ENCODE data around the gene USF3.

Gene USF3

DNA sequence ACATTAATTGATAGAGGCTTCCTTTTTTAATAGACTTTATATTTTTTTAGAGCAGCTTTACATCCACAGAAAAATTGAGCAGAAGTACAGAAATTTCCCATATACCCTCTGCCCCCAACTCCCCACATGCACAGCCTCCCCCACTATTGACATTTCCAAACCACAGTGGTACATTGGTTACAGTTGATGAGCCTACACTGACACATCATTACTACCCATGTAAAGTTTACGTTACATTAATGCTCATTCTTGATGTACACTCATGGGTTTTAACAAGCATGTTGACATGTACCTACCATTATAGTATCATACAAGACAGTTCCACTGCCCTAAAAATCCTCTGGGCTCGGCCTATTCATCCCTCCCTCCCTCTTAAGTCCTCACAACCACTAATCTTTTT, 78.7 kb downstream of the USF3 start:
- Mint-ChIP-seq H3K9me3 (no peaks in the 10 kb centered on the region), H3K4me1 (no peaks in the 10 kb centered on the region), H3K27ac (no peak overlapping the region), H3K36me3 (peaks cover 16% of the 10 kb centered on the region), H3K4me3 (no peak overlapping the region), H3K27me3 (no peaks in the 10 kb centered on the region)

DNA sequence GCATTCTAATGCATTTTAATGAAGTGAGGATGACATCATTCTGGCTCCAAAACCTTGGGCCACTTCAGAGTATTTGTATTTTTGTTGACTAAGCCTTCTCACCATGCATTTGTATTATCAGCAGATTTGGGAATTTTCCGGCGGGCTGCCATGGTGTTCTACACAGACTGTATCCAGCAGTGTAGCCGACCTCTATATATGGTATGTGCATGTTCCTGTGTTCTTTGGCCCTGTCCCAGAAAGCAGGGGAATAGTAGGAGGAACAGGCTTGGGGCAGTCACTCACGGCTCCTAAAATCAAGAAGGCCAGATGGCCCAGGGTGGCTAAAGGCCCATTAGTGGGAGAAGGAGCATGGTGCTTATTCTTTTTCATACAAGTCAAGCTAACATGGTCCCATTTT, 80.5 kb downstream of the USF3 start:
- no peak overlapping the region for H3K27ac Mint-ChIP-seq
- H3K4me1 Mint-ChIP-seq = no peaks in the 10 kb centered on the region
- H3K27me3 Mint-ChIP-seq = no peaks in the 10 kb centered on the region
- H3K9me3 Mint-ChIP-seq = no peaks in the 10 kb centered on the region
- peaks cover 17% of the 10 kb centered on the region for H3K36me3 Mint-ChIP-seq
- no peak overlapping the region for H3K4me3 Mint-ChIP-seq

DNA sequence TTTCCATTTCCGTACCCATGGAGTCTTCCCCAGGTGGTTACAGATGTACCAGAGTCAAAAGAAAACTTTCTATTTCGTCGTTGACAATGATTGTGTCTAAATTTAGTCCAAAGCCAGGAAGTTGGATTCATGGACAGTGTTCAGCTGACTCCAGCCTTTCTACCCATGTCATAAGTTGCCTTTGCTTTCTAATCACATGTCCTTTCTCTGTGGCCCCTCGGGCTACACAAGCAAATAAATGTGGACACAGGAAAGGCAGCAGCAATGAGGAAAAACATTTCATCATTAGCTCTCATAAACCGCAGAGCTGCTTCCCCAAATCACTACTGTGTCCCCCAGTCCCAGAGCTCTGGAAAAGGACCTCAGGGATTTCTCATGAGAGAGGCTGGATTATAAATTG, 82.0 kb downstream of the USF3 start:
- no peaks in the 10 kb centered on the region for H3K27me3 Mint-ChIP-seq
- H3K4me1 Mint-ChIP-seq = no peaks in the 10 kb centered on the region
- H3K36me3 Mint-ChIP-seq = peaks cover 20% of the 10 kb centered on the region
- H3K9me3 Mint-ChIP-seq = no peaks in the 10 kb centered on the region
- no peak overlapping the region for H3K27ac Mint-ChIP-seq
- H3K4me3 Mint-ChIP-seq = no peak overlapping the region

DNA sequence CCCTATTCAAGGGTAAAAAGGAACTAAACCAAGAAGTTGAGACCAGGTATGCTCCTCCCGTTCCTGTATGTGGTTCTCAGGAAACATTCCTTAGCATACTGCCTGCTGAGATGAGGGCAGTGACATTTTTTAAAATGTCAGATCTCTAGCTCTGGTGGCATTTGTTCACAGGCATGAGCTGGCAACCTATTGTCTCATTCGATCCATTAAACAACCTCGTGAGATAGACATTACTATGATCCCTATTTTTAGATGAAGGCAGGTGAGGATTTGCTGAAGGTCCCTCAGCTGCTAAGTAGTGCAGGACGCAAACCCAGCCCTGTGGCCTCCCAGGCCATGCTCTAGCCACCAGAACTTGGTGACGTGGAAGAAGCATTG, 89.2 kb downstream of the USF3 start:
- no peaks in the 10 kb centered on the region for H3K27me3 Mint-ChIP-seq
- H3K36me3 Mint-ChIP-seq = peaks cover 17% of the 10 kb centered on the region
- peak overlapping the region; percentile 19 for H3K4me3 Mint-ChIP-seq
- H3K9me3 Mint-ChIP-seq = no peaks in the 10 kb centered on the region
- H3K27ac Mint-ChIP-seq = peak overlapping the region; percentile 70
- peaks cover 32% of the 10 kb centered on the region for H3K4me1 Mint-ChIP-seq

DNA sequence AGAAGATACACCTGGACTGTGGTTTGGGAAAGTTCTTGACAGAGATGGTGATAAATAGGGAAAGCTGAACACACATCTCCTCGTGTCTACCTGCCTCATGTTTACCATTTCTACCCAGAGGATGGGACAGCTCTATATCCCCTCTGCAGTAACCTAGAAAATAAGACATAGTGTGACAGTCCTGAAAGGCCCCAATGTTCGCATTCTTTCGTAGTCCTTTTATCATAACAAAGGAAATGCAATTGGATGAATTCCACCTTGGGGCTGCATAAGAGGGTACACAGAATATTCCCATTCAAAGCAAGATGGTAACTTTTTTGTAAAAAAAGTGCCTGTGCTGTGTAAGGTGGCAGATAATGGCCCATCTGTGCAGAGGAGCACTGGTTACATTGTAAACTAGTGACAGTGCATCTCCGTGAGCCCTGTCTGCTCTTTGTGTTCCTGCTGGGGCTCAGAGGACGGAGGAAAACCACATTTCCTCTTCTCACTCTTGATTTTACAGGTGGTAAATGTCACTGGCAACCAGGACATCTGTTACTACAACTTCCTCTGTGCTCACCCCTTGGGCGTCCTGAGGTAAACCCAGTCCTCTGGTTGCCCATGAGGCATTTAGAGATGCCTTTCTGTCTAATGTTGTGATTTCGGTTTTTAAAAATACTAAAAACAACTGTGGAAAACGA, 89.8 kb downstream of the USF3 start:
- Mint-ChIP-seq H3K4me1 (peaks cover 32% of the 10 kb centered on the region), H3K27me3 (no peaks in the 10 kb centered on the region), H3K9me3 (no peaks in the 10 kb centered on the region), H3K36me3 (peaks cover 15% of the 10 kb centered on the region), H3K4me3 (peak overlapping the region; percentile 19), H3K27ac (peak overlapping the region; percentile 70)

DNA sequence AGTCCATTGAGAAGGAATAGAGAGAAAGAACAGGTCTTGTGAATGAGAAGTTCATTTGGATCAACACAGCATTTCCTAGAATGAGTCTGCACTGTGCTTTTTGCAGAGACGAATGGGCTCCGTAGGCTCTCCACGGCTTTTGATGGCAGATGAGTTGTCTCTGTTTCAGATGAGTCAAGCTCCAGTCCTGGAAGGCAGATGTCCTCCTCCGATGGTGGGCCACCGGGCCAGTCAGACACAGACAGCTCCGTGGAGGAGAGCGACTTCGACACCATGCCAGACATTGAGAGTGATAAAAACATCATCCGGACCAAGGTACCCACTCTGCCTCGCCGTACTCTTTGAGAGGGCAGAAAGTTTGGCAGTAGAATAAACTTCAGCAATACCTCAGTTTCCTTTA, 93.6 kb downstream of the USF3 start:
- Mint-ChIP-seq H3K9me3 (no peaks in the 10 kb centered on the region), H3K4me3 (no peak overlapping the region), H3K36me3 (peaks cover 3% of the 10 kb centered on the region), H3K27me3 (no peaks in the 10 kb centered on the region), H3K27ac (no peak overlapping the region), H3K4me1 (peaks cover 27% of the 10 kb centered on the region)

DNA sequence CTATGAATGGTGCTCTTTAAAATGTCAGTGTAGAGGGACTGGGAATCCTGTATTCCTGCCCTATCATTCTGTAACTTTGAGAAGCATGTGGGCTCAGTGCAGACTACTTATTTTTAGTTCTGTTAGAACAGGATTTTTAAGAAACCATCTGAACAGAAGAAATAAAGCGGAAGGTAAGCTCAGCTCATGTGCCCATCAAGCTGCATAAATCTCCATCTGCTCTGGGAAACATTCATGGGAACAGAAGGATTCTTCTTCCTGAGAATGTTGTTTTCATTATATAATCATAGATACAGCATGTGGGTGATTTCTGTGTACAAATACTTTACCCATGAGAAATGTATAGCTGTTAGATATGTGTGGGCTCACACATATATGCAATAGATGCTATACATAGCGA, 94.2 kb downstream of the USF3 start:
- H3K9me3 Mint-ChIP-seq = no peaks in the 10 kb centered on the region
- peaks cover 21% of the 10 kb centered on the region for H3K4me1 Mint-ChIP-seq
- no peak overlapping the region for H3K27ac Mint-ChIP-seq
- H3K27me3 Mint-ChIP-seq = no peaks in the 10 kb centered on the region
- no peak overlapping the region for H3K4me3 Mint-ChIP-seq
- H3K36me3 Mint-ChIP-seq = peaks cover 3% of the 10 kb centered on the region

DNA sequence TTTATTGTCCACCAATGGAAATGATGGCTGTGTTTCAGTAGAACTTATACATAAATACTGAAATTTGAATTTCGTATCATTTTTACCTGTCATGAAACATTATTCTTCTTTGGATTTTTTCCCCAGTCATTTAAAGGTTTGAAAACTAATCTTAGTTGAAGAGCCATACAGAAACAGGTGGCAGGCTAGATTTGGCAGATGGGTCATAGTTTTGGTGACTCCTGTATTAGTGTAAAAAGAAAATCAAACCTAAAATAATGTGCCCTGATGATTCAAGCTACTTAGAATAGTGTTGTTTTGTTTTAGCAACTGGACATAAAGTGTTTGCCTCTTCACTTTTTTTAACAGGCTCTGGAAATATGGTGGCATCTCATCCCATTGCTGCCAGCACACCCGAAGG, 95.2 kb downstream of the USF3 start:
- no peaks in the 10 kb centered on the region for H3K9me3 Mint-ChIP-seq
- peaks cover 3% of the 10 kb centered on the region for H3K36me3 Mint-ChIP-seq
- peaks cover 11% of the 10 kb centered on the region for H3K4me1 Mint-ChIP-seq
- no peak overlapping the region for H3K27ac Mint-ChIP-seq
- no peaks in the 10 kb centered on the region for H3K27me3 Mint-ChIP-seq
- H3K4me3 Mint-ChIP-seq = no peak overlapping the region

DNA sequence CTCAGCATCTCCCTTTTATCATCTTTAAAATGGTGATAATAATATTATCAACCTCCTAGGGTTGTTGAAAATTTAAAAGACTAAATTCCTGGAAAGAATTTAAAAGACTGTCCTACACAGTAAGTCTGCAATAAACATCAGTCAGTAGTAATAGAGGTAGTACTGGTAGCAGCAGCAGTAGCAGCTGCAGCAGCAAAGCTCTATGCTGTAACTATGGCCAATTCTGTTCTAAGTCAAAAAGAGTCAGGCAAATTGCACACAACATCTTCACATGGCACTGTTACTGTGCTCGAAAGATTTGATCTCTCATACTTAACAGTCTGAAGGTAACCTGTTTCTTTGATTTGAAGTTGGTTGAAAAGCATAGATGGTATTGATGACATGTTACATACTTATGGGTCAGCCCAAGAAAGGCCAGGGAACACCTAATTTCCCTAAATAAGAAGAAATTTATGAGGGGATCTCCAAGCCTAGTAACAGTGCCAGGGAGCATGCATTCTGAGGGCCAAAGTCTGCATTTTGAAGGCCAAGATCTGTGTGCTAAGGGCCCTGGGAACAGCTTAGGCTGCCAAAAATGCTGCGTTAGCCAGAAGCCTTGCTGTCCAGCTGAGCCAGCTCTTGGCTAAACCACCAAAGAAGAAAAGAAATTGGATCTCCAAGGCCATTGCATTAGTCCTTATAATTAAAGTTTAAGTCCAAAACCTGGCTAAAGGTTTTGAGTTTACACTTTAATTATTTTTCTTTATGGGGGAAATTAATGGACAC, 95.8 kb downstream of the USF3 start:
- H3K4me3 Mint-ChIP-seq = no peak overlapping the region
- no peaks in the 10 kb centered on the region for H3K9me3 Mint-ChIP-seq
- H3K27me3 Mint-ChIP-seq = no peaks in the 10 kb centered on the region
- H3K4me1 Mint-ChIP-seq = peaks cover 5% of the 10 kb centered on the region
- peaks cover 6% of the 10 kb centered on the region for H3K36me3 Mint-ChIP-seq
- H3K27ac Mint-ChIP-seq = no peak overlapping the region
